ENCODE measurements around the gene MAJIN.
A peak's percentile ranks its signal among the peaks of the same experiment; 100 is the strongest.

MAJIN gene

DNA sequence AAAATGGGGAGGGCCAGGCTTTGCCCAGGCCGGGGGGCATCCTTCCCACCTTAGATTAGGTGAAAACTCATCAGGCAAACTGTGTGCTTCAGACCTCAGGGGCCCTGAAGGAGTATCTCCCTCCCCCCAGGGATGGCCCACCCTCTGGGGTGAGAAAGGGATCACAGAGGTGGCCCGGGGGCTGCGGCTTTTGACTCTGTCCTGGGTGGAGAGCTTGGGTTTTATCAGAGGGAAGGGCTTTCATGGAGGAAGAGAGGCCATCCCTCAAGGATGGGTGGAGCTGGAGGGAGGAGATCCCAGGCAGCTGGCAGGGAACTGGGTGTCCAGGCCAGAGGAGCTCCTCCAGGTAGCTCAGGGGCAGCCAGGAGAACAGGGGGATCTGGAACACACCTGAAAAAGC lies 50.5 kb downstream of the MAJIN start:
- no peak for DNase-seq (ENCODE audit: low read depth)
- TF ChIP-seq, protein P1, sequence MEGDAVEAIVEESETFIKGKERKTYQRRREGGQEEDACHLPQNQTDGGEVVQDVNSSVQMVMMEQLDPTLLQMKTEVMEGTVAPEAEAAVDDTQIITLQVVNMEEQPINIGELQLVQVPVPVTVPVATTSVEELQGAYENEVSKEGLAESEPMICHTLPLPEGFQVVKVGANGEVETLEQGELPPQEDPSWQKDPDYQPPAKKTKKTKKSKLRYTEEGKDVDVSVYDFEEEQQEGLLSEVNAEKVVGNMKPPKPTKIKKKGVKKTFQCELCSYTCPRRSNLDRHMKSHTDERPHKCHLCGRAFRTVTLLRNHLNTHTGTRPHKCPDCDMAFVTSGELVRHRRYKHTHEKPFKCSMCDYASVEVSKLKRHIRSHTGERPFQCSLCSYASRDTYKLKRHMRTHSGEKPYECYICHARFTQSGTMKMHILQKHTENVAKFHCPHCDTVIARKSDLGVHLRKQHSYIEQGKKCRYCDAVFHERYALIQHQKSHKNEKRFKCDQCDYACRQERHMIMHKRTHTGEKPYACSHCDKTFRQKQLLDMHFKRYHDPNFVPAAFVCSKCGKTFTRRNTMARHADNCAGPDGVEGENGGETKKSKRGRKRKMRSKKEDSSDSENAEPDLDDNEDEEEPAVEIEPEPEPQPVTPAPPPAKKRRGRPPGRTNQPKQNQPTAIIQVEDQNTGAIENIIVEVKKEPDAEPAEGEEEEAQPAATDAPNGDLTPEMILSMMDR (IDR thresholded peaks at IDR 0.05; ENCODE audit: low read depth, low read length, missing control alignments): no peak
- H3K4me3 ChIP-seq (ENCODE audit: low read depth, low read length): no peak overlapping the region
- in situ Hi-C loops (cut with HindIII; ENCODE audit: low sequenced_read_pairs): no loop called here

DNA sequence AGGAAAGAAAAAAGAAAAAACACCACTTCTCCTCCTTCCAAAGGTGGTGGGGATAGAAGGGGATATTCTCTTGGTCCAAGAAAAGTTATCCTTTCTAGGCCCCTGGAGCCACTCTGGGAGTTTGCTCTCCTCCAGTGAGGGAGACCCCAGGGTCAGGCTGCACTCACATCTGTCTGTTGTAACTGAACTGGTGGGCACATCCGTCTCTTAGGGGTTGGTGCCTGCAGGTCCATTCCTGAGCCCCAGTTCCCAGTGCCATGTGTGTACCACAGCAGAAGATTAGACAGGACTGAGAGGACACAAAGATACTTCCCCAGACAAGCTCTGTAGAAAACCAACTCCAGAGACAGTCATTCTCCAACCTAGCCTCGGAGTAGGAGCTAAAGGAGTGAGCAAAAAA lies 51.8 kb downstream of the MAJIN start:
- TF ChIP-seq, protein P1 (IDR thresholded peaks at IDR 0.05; ENCODE audit: low read depth, low read length, missing control alignments): no peak
- no peak overlapping the region for H3K4me3 ChIP-seq (ENCODE audit: low read depth, low read length)
- in situ Hi-C loops (cut with HindIII; ENCODE audit: low sequenced_read_pairs): no loop called here
- no peak for DNase-seq (ENCODE audit: low read depth)

- DNase-seq (ENCODE audit: low read depth): no peak
- H3K4me3 ChIP-seq (ENCODE audit: low read depth, low read length): no peak overlapping the region
- in situ Hi-C loops (cut with HindIII; ENCODE audit: low sequenced_read_pairs): no loop called here
- TF ChIP-seq, protein P1 (IDR thresholded peaks at IDR 0.05; ENCODE audit: low read depth, low read length, missing control alignments): no peak
Observed at GRCh38 chr11:64919627-64920026, 52.3 kb downstream of the MAJIN start.

DNA sequence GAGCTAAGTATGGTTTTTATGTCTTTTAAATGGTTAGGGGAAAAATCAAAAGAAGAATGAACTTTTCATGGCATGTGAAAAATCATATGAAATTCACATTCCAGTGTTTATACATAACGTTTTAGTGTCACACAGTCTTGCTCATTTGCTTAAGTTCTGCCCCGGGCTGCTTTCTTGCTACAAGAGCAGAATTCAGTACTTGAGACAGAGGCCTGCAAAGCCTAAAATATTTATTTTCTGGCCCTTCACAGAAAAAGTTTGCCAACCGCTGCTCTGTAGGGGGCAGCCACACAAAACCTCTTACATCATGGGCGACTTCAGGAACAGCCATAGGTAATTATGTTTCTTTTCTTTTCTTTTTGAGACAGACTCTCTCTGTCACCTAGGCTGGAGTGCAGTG lies 53.9 kb downstream of the MAJIN start:
- DNase-seq (ENCODE audit: low read depth): peak; percentile 53
- peak overlapping the region; percentile 75 for H3K4me3 ChIP-seq (ENCODE audit: low read depth, low read length)
- in situ Hi-C loops (cut with HindIII; ENCODE audit: low sequenced_read_pairs): no loop called here
- TF ChIP-seq, protein P1 (IDR thresholded peaks at IDR 0.05; ENCODE audit: low read depth, low read length, missing control alignments): peak; percentile 4

- in situ Hi-C loops (cut with HindIII; ENCODE audit: low sequenced_read_pairs): no loop called here
- no peak for DNase-seq (ENCODE audit: low read depth)
- TF ChIP-seq, protein P1 (IDR thresholded peaks at IDR 0.05; ENCODE audit: low read depth, low read length, missing control alignments): no peak
- H3K4me3 ChIP-seq (ENCODE audit: low read depth, low read length): peak overlapping the region; percentile 75
Observed at GRCh38 chr11:64917663-64917995, 54.3 kb downstream of the MAJIN start.

DNA sequence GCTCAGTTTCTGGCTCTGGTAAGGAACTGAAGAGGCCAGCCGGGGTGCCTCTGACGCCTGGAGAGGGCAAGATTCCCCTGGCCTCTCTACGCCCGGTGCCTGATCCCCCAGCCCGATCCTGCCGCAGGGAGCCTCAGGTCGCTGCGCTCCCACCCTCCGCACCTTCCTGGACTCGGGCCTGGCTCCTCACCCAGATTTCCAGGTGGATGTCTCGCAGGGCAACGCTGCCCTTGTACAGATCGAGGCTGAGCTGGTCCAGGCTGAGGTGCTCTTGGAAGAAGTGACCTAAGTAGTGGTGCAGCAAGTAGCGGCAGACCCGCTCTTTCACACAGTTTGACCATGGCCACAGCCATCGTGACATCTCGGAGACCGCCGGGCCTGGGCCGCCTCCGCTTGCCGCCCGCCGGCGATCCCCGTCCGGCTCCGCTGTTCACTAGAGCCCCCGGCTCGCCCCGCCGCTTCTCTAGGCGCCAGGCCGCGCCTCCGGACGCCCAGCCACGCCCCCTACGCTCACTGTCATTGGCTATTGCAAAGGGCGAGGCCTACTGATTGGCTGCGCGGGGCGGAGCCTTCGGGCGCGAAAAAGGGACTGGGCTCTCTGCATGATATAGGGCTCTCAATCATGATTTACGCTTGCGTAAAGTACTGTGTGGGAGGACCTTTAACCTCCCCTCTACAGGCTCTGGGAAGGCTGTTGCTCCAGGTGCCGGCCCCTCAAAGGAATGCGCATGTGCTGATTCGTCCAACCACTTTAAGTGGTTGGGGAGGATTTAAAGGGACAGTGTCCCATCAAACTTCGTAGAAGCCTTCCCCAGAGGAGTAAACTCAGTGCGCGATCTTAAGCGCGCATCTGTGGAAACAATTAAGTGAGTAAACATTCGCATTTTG lies 54.9 kb downstream of the MAJIN start, which contains the start of gene ATG2A:
TSS of gene ATG2A (minus strand) at position 435 of the 888 bp plus-strand sequence. CDS start at position 361, 74 bp downstream.
- in situ Hi-C loops (cut with HindIII; ENCODE audit: low sequenced_read_pairs): no loop called here
- TF ChIP-seq, protein P1 (IDR thresholded peaks at IDR 0.05; ENCODE audit: low read depth, low read length, missing control alignments): no peak
- H3K4me3 ChIP-seq (ENCODE audit: low read depth, low read length): peak within 1 kb of the TSS; percentile 75
- DNase-seq (ENCODE audit: low read depth): peak; percentile 99

Data from astrocyte of the cerebellum (primary cell).